ENCODE data around the gene CHAT. TPM values are rescaled to one million over a fixed set of nuclear protein-coding genes. Genes with fewer than 3 reads are reported as not detected.

CHAT gene
- polyA plus RNA-seq, 1 donor (not counting 4 experiments of a cell fraction or from before 2014, with no cell fraction given), result not detected

DNA sequence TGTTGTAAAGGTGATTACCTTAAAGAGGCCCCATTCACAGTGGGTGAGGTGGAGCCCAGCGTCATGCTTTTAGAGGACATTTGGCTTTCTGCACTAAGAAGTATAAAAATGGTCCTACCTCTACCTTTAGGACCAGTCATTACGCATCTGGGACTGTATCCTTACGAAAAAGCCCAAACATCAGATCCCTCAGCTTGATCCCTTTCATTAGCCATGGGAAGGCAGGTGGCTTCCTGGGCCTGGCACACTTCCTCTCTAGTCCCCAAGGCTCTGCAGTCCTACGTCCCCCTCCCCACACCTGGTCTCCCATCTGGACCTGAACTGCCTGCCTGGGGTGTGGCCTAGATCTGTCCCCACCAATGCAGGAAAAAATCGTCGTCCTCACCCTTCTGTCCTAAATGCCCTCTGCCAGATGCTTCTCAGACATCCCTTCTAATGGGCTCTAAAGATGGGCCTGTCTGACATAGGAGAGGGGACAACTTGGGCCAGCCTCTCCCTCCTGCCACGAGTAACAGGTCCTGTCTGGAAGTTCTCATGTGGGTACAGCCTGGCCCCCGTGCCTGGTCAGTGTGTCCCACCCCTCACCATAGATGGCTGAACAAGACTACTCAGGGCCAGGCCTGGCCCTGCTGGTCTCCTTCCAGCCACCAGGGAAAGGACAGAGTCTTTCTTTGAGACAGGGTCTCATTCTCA is 15.5 kb upstream of the CHAT start:
- no peak overlapping the region for H3K4me3 ChIP-seq (ENCODE audit: control insufficient read depth in 2 of 3, extremely low read depth in 1 of 3, insufficient read depth in 2 of 3, low read depth in 1 of 3, low read length in 3 of 3)
- no peaks in the 10 kb centered on the region for H3K79me2 ChIP-seq (ENCODE audit: control insufficient read depth, insufficient read depth, low read length)
- dilution Hi-C loops (cut with MboI; ENCODE audit: extremely low pct_ligation_motif_present, low sequenced_read_pairs), result no loop called here
- H3K9me1 ChIP-seq (ENCODE audit: control insufficient read depth, extremely low read depth, insufficient read depth, low read length), result peaks cover 2% of the 10 kb centered on the region
- no peaks in the 10 kb centered on the region for H3K9me3 ChIP-seq (ENCODE audit: control insufficient read depth, low read depth, low read length)
- peaks cover 10% of the 10 kb centered on the region for H3K27me3 ChIP-seq (ENCODE audit: control insufficient read depth, extremely low read depth, insufficient read depth, low read length)
- no peak overlapping the region for H2AFZ ChIP-seq (ENCODE audit: control insufficient read depth, low read length)
- H4K20me1 ChIP-seq (ENCODE audit: control insufficient read depth, extremely low read depth, insufficient read depth, low read length), result no peaks in the 10 kb centered on the region
- no peak for FAIRE-seq
- peaks cover 20% of the 10 kb centered on the region for H3K4me1 ChIP-seq (ENCODE audit: control insufficient read depth, extremely low read depth, insufficient read depth, low read length)
- no peak overlapping the region for H3K27ac ChIP-seq (ENCODE audit: control insufficient read depth, insufficient read depth, low read length)
- no peaks in the 10 kb centered on the region for H3K36me3 ChIP-seq (ENCODE audit: control insufficient read depth in 2 of 2, extremely low read depth in 1 of 2, insufficient read depth in 2 of 2, low read length in 2 of 2)
- H3K9ac ChIP-seq (ENCODE audit: control insufficient read depth, extremely low read depth, insufficient read depth, low read length), result no peak overlapping the region
- no peak overlapping the region for H3K4me2 ChIP-seq (ENCODE audit: control insufficient read depth, extremely low read depth, insufficient read depth, low read depth, low read length)
- DNase-seq (ENCODE audit: low read depth, low spot score), result no peak
- TF ChIP-seq CTCF (optimal IDR thresholded peaks at IDR 0.05 in 1 of 3, IDR thresholded peaks at IDR 0.05 in 1 of 3, conservative IDR thresholded peaks at IDR 0.05 in 1 of 3; ENCODE audit: extremely low read depth in 1 of 3, insufficient read depth in 2 of 3, low read length in 3 of 3), result no peak
- TF ChIP-seq EZH2 (IDR thresholded peaks at IDR 0.05; ENCODE audit: low read length), result no peak

DNA sequence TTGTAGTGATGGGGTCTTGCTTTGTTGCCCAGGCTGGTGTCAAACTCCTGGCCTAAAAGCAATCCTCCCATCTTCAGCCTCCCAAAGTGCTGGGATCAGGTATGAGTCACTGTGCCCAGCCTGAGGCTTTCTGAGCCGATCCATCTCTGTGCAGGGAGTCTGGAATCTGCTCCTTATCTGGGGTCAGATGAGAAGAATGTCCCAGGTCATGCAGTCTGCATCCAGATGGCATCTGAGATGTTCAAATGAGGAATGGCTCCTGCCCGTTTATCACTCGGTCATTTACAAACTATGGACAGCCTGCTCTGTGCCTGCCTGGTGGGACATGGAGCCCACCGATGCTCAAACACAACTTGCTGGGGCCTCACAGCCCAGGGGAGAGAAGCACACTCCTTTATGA is 14.9 kb upstream of the CHAT start:
- Histone ChIP-seq H4K20me1 (ENCODE audit: control insufficient read depth, extremely low read depth, insufficient read depth, low read length) (no peaks in the 10 kb centered on the region), H3K9me1 (ENCODE audit: control insufficient read depth, extremely low read depth, insufficient read depth, low read length) (peaks cover 2% of the 10 kb centered on the region), H3K9me3 (ENCODE audit: control insufficient read depth, low read depth, low read length) (no peaks in the 10 kb centered on the region), H3K9ac (ENCODE audit: control insufficient read depth, extremely low read depth, insufficient read depth, low read length) (no peak overlapping the region), H2AFZ (ENCODE audit: control insufficient read depth, low read length) (no peak overlapping the region), H3K27ac (ENCODE audit: control insufficient read depth, insufficient read depth, low read length) (no peak overlapping the region), H3K79me2 (ENCODE audit: control insufficient read depth, insufficient read depth, low read length) (no peaks in the 10 kb centered on the region), H3K36me3 (ENCODE audit: control insufficient read depth in 2 of 2, extremely low read depth in 1 of 2, insufficient read depth in 2 of 2, low read length in 2 of 2) (no peaks in the 10 kb centered on the region), H3K4me1 (ENCODE audit: control insufficient read depth, extremely low read depth, insufficient read depth, low read length) (peaks cover 20% of the 10 kb centered on the region), H3K27me3 (ENCODE audit: control insufficient read depth, extremely low read depth, insufficient read depth, low read length) (peaks cover 10% of the 10 kb centered on the region), H3K4me3 (ENCODE audit: control insufficient read depth in 2 of 3, extremely low read depth in 1 of 3, insufficient read depth in 2 of 3, low read depth in 1 of 3, low read length in 3 of 3) (no peak overlapping the region), H3K4me2 (ENCODE audit: control insufficient read depth, extremely low read depth, insufficient read depth, low read depth, low read length) (no peak overlapping the region)
- dilution Hi-C loops (cut with MboI; ENCODE audit: extremely low pct_ligation_motif_present, low sequenced_read_pairs), result no loop called here
- DNase-seq (ENCODE audit: low read depth, low spot score) (no peak), FAIRE-seq (no peak)
- TF ChIP-seq CTCF (optimal IDR thresholded peaks at IDR 0.05 in 1 of 3, IDR thresholded peaks at IDR 0.05 in 1 of 3, conservative IDR thresholded peaks at IDR 0.05 in 1 of 3; ENCODE audit: extremely low read depth in 1 of 3, insufficient read depth in 2 of 3, low read length in 3 of 3), result no peak
- TF ChIP-seq EZH2 (IDR thresholded peaks at IDR 0.05; ENCODE audit: low read length), result no peak
